Pulmonary artery endothelial cell (primary cell): ENCODE results near the gene OR56B4. TPM values are rescaled to one million over a fixed set of nuclear protein-coding genes. Genes with fewer than 3 reads are reported as not detected.
"Not testable (repeated sequence)": the region's sequence is repeated elsewhere in the genome, so short reads cannot be mapped to it uniquely, and the experiment has no call there.

ENCODE experiments used
- DNase-seq: peaks from one replicate; pipeline ENCODE4 v3.0.0-alpha.2; 2011; ENCODE audit warnings: low read depth, low spot score
- total RNA-seq: library from RNA; depleted of rRNA; stranded (reverse); fragments of >200 nt; gene quantifications from 2 replicates; pipeline ENCODE4 v1.2.3, GENCODE V29; 2014

Gene OR56B4, protein sequence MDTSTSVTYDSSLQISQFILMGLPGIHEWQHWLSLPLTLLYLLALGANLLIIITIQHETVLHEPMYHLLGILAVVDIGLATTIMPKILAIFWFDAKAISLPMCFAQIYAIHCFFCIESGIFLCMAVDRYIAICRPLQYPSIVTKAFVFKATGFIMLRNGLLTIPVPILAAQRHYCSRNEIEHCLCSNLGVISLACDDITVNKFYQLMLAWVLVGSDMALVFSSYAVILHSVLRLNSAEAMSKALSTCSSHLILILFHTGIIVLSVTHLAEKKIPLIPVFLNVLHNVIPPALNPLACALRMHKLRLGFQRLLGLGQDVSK
- not detected in 2 replicates for total RNA-seq

DNA sequence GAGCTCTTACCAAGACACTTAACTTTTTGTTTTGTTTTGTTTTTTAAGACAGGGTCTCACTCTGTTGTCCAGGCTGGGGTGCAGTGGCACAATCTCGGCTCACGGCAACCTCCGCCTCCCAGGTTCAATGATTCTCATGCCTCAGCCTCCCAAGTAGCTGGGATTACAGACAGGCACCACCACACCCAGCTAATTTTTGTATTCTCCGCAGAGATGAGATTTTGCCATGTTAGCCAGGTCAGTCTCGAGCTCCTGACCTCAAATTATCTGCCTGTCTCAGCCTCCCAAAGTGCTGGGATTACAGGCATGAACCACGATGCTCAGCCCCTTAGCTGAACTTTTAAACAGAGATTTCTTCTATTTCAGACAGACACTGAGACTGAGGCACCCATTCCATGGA lies at the start of gene OR56B4:
Gene OR56B4 (plus strand): TSS at position 301 of the 400 bp plus-strand sequence. CDS start 95 bp downstream, at position 396.
- not testable (repeated sequence) for DNase-seq

GRCh38 chr11:6061475-6061874 lies 46.0 kb upstream of the OR56B4 start:
- DNase-seq: no peak

GRCh38 chr11:6062691-6063358 lies 44.7 kb upstream of the OR56B4 start:
- no peak for DNase-seq

DNA sequence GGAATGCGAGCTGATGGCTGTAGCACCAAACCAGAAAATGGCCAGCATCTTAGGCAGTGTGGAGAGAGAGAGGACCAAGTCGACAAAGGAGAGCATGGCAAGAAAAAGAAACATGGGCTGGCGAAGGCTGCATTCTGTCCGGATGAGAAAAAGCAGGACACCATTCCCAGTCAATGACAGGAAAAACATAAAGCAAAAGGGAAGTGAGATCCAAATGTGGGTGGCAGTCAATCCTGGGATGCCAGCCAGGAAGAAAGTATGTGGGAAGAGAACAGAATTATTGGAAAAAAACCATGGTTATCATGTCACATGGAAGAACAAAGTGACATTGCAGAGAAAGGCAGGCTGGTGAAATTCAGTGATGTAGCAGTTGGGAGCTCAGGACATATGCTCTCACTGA lies 40.0 kb upstream of the OR56B4 start:
- DNase-seq: no peak

GRCh38 chr11:6076443-6076842 lies 31.0 kb upstream of the OR56B4 start:
- not testable (repeated sequence) for DNase-seq

DNA sequence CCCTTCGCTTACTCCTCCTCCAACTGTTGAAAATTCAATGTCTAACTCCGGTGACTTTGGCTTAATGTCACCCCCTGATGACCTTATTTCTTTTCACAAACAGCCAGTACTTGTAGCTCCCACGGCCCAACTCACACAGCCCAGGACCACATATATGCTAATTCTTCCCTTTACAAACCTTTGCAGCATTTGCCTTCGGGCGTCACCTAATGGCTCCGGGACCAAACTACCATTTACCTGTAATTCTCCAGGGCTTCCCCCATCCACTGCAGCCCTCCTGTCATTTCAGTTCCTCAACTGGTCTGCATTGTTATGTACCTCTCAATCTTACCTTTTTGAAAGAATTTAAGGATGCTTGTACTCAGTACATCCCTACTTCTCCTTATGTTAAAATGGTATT lies 29.8 kb upstream of the OR56B4 start:
- DNase-seq: no peak

- DNase-seq: no peak
Observed at GRCh38 chr11:6079463-6079862, 28.0 kb upstream of the OR56B4 start.

GRCh38 chr11:6083129-6083528 lies 24.4 kb upstream of the OR56B4 start:
- no peak for DNase-seq

DNA sequence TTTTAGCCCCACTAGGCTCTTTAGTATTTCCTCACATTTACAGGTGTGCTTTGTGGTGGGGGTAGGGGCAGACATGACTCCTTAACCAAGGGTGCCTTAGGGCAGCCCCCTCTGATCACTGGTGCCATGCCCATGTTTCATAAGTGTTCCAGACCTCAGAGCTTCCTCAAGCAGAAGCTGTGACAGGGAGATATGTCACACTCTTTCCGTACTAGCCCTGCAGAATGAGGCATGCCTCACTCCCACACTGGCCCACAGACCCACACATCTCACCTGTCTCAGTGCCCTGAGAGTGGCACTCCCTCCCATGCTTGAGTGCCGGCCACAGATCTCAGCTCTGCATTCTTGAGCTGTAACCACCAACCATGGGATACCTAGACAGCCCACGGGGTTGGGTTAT lies 22.9 kb upstream of the OR56B4 start:
- no peak for DNase-seq

GRCh38 chr11:6094186-6094585 lies 13.3 kb upstream of the OR56B4 start:
- DNase-seq: no peak

DNA sequence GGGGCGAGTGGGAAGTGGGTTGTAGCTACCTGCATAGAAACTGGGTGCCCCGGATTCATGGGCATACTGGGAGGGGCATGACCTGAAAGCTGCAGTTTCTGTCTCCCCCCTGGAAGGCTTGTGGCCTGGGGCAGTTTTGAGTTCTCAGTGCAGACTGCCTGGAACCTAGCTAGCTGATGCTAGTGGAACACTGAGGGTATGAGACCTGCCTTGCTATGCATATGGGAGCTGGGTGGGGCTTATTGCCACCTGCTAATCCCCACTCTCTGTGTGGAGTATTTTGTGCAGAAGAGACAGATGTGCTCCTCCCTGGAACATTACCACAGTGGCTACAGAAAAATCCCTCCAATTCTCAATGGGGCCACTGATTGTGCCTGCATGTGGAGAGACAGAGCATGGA lies 11.7 kb upstream of the OR56B4 start:
- DNase-seq: no peak

DNA sequence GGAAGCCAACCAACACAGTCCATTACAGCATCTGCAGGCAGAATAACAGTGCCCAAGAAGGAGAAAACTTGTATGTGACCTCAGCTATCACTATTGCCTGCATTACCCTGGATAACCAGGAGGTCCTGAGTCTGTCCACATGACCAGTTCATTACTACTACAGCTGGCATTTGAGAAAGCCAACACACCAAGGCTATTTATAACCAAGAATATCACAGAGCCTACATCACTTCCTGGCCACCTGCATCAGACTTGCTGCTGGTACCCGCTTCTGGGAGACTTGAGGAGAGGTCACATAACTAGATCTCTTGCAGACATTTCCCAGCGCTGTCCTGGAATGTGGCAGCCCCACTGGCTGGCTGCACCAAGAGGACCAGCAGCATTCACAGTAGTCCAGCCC lies 11.1 kb upstream of the OR56B4 start:
- peak; percentile 43 for DNase-seq

DNA sequence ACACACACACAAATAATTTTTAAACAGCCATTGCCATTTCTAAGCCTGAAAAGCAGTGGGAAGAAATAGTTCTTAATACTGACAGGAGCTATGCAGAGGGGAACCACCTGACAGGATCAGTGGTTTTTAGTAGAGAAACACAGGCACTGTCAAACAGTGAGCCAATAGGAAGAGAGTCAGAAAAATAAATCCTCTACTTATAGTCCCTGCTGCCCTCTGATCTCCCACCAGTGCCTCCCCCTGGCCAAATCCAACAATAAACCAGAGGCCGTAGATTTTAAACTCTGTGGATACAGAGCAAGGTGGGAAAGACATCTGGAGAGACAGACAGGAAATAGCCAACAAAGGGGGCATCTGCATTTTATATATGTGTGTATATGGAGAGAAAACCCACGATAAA lies 7.9 kb upstream of the OR56B4 start:
- DNase-seq: no peak

- DNase-seq: no peak
Observed at GRCh38 chr11:6110011-6110410, 2.5 kb downstream of the OR56B4 start.

DNA sequence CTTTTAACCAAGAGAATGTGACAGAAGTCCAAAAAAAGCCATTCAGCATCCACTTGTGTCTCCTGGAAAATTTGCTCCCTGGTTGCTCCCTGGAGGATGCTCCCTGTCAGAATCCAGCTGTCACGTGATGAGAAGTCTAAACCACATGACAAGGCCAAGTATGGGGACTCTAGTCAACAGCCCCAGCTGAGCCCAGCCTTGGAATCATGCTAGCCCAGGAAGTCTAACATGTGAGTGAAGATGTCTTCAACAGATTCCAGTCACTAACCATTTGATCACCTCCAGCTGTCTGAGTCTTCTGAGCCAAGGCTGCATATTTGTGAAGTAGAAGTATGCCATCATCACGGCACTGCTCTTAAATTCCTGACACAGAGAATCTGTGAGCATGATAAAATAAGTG lies 4.2 kb downstream of the OR56B4 start:
- DNase-seq: no peak

- no peak for DNase-seq
Observed at GRCh38 chr11:6116638-6117037, 9.2 kb downstream of the OR56B4 start.

GRCh38 chr11:6124245-6124644 lies 16.8 kb downstream of the OR56B4 start:
- no peak for DNase-seq

GRCh38 chr11:6127881-6128280 lies 20.4 kb downstream of the OR56B4 start:
- DNase-seq: peak; percentile 8

DNA sequence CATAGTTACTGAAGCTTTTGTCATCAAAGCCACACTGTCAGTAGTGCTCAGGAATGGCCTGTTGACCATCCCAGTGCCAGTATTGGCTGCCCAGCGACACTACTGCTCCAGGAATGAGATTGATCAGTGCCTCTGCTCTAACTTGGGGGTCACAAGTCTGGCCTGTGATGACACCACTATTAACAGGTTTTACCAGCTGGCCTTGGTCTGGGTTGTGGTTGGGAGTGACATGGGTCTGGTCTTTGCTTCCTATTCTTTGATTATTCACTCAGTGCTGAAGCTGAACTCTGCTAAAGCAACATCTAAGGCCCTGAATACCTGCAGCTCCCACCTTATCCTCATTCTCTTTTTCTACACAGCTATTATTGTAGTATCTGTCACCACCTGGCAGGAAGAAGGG lies 21.5 kb downstream of the OR56B4 start:
- no peak for DNase-seq

DNA sequence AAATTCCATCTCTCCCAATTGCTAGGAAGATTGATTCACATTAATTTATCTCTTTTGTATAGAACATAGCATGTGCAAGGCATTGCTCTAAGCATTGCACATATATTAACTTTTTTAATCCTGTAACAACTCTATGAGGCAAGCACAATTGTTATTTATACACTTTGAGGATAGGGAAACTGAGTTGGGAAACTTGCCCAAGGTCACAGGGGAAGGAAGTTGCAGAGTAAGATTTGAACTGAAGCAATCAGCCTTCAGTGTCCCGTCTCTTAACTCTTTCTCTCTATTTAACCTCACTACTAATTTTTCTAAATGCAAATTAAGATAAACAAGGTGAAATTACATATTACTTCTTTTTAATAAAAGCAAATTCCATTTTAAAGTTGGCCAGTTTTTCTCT lies 22.2 kb downstream of the OR56B4 start:
- DNase-seq: no peak

DNA sequence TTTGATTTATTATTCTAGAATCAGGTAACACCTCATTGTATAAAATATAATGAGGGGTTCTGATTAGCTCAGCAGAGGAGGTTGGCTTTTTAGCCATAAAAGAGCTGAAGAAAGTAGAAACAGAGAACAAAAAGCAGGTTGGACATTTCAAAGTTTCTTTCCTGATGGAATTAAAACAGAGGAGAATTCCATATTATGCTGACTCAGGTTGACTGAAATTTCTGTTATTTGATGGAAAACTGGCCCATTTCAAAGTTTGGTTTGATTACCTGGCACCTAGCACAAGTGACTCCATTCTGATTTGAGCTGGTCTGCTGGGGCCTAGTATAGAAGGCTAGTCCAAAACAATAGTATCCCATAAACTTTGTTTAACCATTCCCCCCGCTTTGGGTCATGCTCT lies 24.9 kb downstream of the OR56B4 start:
- no peak for DNase-seq

- DNase-seq: not testable (repeated sequence)
Observed at GRCh38 chr11:6135936-6136335, 28.5 kb downstream of the OR56B4 start.

DNA sequence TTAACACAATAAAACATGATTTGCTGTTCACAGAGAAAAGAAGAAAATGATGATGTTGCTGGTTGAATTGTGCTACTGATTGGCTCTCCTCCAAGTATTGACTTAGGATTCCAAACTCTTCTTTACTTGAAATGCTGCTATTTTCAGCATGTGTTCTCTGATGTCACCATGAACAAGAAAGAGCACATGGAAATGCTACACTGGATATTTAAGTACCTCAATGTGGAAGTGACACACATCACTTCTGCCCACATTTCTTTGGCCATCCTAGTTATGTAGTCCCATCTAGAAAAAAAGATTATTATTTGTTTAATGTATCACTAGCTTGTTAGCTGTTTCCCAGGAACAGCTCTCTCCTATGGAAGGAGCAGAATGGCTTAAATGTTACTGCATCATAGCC lies 35.5 kb downstream of the OR56B4 start:
- DNase-seq: no peak
